BLaER1 (cell line): ENCODE measurements around the gene BCL7A.

ENCODE experiments used
- H3K27ac ChIP-seq: shearing (Covaris generic); formaldehyde crosslinking; 2 replicates; pipeline ENCODE4 v1.8.1; 2022
- H3K27me3 ChIP-seq: shearing (Covaris generic); formaldehyde crosslinking; 2 replicates; pipeline ENCODE4 v1.8.1; 2022
- H3K36me3 ChIP-seq: shearing (Covaris generic); formaldehyde crosslinking; 2 replicates; pipeline ENCODE4 v1.8.1; 2022
- H3K4me1 ChIP-seq: shearing (Covaris generic); formaldehyde crosslinking; 2 replicates; pipeline ENCODE4 v1.8.1; 2022
- H3K4me2 ChIP-seq: shearing (Covaris generic); formaldehyde crosslinking; 2 replicates; pipeline ENCODE4 v1.8.1; 2022
- H3K4me3 ChIP-seq: shearing (Covaris generic); formaldehyde crosslinking; 2 replicates; pipeline ENCODE4 v1.8.1; 2022
- H3K9ac ChIP-seq: shearing (Covaris generic); formaldehyde crosslinking; 2 replicates; pipeline ENCODE4 v1.8.1; 2022
- H3K9me3 ChIP-seq: shearing (Covaris generic); formaldehyde crosslinking; 2 replicates; pipeline ENCODE4 v1.8.1; 2022
- H4K20me1 ChIP-seq: shearing (Covaris generic); formaldehyde crosslinking; 2 replicates; pipeline ENCODE4 v1.8.1; 2022
- Cebpa-rat ChIP-seq: shearing (Covaris generic); IDR thresholded peaks from 2 replicates; pipeline ENCODE4 v1.8.1; 2022

Gene BCL7A

GRCh38 chr12:122081083-122081696 is 59.5 kb downstream of the BCL7A start:
- Histone ChIP-seq H3K4me2 (peak overlapping the region; percentile 97), H3K9me3 (no peaks in the 10 kb centered on the region), H3K4me3 (peak overlapping the region; percentile 95), H3K4me1 (peaks cover 69% of the 10 kb centered on the region), H3K9ac (peak overlapping the region; percentile 97), H4K20me1 (peaks cover 74% of the 10 kb centered on the region), H3K27me3 (no peaks in the 10 kb centered on the region), H3K36me3 (peaks cover 25% of the 10 kb centered on the region), H3K27ac (peak overlapping the region; percentile 98)
- TF ChIP-seq Cebpa-rat, result no peak

GRCh38 chr12:122081697-122082221 is 60.1 kb downstream of the BCL7A start:
- Histone ChIP-seq H4K20me1 (peaks cover 79% of the 10 kb centered on the region), H3K4me1 (peaks cover 69% of the 10 kb centered on the region), H3K9ac (peak overlapping the region; percentile 97)

GRCh38 chr12:122082621-122083356 is 61.1 kb downstream of the BCL7A start:
- Histone ChIP-seq H3K4me1 (peaks cover 69% of the 10 kb centered on the region), H3K27ac (peak overlapping the region; percentile 98), H3K36me3 (peaks cover 35% of the 10 kb centered on the region), H3K4me2 (peak overlapping the region; percentile 97), H3K27me3 (no peaks in the 10 kb centered on the region), H3K9ac (peak overlapping the region; percentile 80), H3K4me3 (peak overlapping the region; percentile 95), H3K9me3 (no peaks in the 10 kb centered on the region), H4K20me1 (peaks cover 90% of the 10 kb centered on the region)
- TF ChIP-seq Cebpa-rat, result no peak

More at GRCh38 chr12:122081697-122082221, 60.1 kb downstream of the BCL7A start:
- H3K9me3 ChIP-seq, result no peaks in the 10 kb centered on the region
- no peak for TF ChIP-seq Cebpa-rat
- peaks cover 31% of the 10 kb centered on the region for H3K36me3 ChIP-seq
- peak overlapping the region; percentile 98 for H3K27ac ChIP-seq
- peak overlapping the region; percentile 95 for H3K4me3 ChIP-seq
- H3K27me3 ChIP-seq, result no peaks in the 10 kb centered on the region
- peak overlapping the region; percentile 97 for H3K4me2 ChIP-seq

- Histone ChIP-seq H3K27ac (peak overlapping the region; percentile 98), H3K9me3 (no peaks in the 10 kb centered on the region), H3K4me1 (peaks cover 87% of the 10 kb centered on the region), H4K20me1 (peaks cover 99% of the 10 kb centered on the region), H3K36me3 (peaks cover 57% of the 10 kb centered on the region), H3K4me2 (peak overlapping the region; percentile 97), H3K9ac (peak overlapping the region; percentile 80; the same call in 1 of the 2 replicates), H3K27me3 (no peaks in the 10 kb centered on the region), H3K4me3 (peak overlapping the region; percentile 57; the same call in 1 of the 2 replicates)
- TF ChIP-seq Cebpa-rat, result no peak
Measured at GRCh38 chr12:122084857-122085405, 63.2 kb downstream of the BCL7A start.

DNA sequence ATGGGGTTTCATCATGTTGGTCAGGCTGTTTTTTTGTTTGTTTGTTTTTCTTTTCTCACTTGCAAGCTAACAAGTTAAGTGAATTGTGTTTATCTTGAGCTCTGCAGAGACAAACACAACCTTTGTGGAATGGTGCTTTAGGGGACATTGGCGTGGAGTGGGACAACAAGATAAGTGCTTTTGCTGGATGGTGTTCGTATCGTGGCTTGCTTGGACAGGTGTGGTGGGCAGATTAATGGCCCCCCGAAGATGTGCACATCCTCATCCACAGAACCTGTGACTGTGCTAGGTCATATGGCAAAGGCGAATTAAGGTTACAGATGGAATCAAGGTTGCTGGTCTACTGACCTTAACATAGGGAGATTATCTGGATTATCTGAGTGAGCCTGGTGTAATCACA is 63.9 kb downstream of the BCL7A start:
- H3K27ac ChIP-seq, result peak overlapping the region; percentile 98
- no peak for TF ChIP-seq Cebpa-rat
- no peaks in the 10 kb centered on the region for H3K27me3 ChIP-seq
- peak overlapping the region; percentile 80 for H3K9ac ChIP-seq
- H3K9me3 ChIP-seq, result no peaks in the 10 kb centered on the region
- peaks cover 93% of the 10 kb centered on the region for H3K4me1 ChIP-seq
- peaks cover 63% of the 10 kb centered on the region for H3K36me3 ChIP-seq
- peak overlapping the region; percentile 97 for H3K4me2 ChIP-seq
- peaks cover 99% of the 10 kb centered on the region for H4K20me1 ChIP-seq
- peak overlapping the region; percentile 57 for H3K4me3 ChIP-seq

DNA sequence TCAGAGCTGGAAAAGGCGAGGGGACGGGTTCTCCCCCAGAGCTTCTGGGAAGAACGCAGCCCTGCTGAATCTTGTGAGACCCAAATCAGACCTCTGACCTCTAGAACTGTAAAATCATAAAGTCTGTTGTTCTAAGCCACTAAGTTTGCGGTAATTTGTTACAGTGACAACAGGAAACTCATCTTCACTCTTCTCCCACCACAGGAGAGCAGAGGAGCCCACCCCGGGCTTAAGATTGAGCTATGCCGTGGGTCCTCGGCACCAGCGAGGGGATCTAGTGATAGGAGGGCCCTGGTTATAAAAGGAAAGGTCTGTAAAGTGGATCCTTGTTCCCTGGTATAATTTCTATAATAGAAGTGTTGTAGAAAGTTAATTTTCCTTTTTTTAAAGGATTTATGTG is 64.4 kb downstream of the BCL7A start:
- H3K36me3 ChIP-seq, result peaks cover 68% of the 10 kb centered on the region
- H4K20me1 ChIP-seq, result peaks cover 100% of the 10 kb centered on the region
- no peak for TF ChIP-seq Cebpa-rat

GRCh38 chr12:122086641-122087285 is 65.1 kb downstream of the BCL7A start:
- Histone ChIP-seq H3K9ac (peak overlapping the region; percentile 80), H3K27me3 (no peaks in the 10 kb centered on the region), H3K27ac (peak overlapping the region; percentile 98), H3K36me3 (peaks cover 74% of the 10 kb centered on the region), H4K20me1 (peaks cover 100% of the 10 kb centered on the region), H3K4me1 (peaks cover 99% of the 10 kb centered on the region), H3K4me2 (peak overlapping the region; percentile 97), H3K9me3 (no peaks in the 10 kb centered on the region), H3K4me3 (peak overlapping the region; percentile 57)
- TF ChIP-seq Cebpa-rat, result no peak

More for the DNA sequence above, 64.4 kb downstream of the BCL7A start:
- Histone ChIP-seq H3K9me3 (no peaks in the 10 kb centered on the region), H3K4me2 (peak overlapping the region; percentile 97), H3K27ac (peak overlapping the region; percentile 98), H3K27me3 (no peaks in the 10 kb centered on the region), H3K4me1 (peaks cover 97% of the 10 kb centered on the region), H3K4me3 (peak overlapping the region; percentile 57), H3K9ac (peak overlapping the region; percentile 80)

GRCh38 chr12:122087431-122088178 is 65.9 kb downstream of the BCL7A start:
- Histone ChIP-seq H3K4me1 (peaks cover 100% of the 10 kb centered on the region), H3K27me3 (no peaks in the 10 kb centered on the region), H3K27ac (peak overlapping the region; percentile 98), H3K36me3 (peaks cover 83% of the 10 kb centered on the region), H3K4me3 (peak overlapping the region; percentile 57), H3K4me2 (peak overlapping the region; percentile 97), H3K9ac (peak overlapping the region; percentile 80), H4K20me1 (peaks cover 100% of the 10 kb centered on the region), H3K9me3 (no peaks in the 10 kb centered on the region)
- no peak for TF ChIP-seq Cebpa-rat
